Measurements from ENCODE around the gene ROR1. TPM values are rescaled to one million over a fixed set of nuclear protein-coding genes. Genes with fewer than 3 reads are reported as not detected.
"Not testable (repeated sequence)": the region's sequence is repeated elsewhere in the genome, so short reads cannot be mapped to it uniquely, and the experiment has no call there.

The ROR1 gene
- total and polyA plus RNA-seq, 8 donors: 1.4 to 37.3 (median 14.6) TPM

- Histone ChIP-seq H3K9me3 (no peaks in the 10 kb centered on the region), H3K27ac (no peak overlapping the region), H3K4me1 (peaks cover 15 to 44% (median 32%) of the 10 kb centered on the region in 4 donors), H3K36me3 (no peaks in the 10 kb centered on the region), H3K27me3 (no peaks in the 10 kb centered on the region), H3K4me3 (no peak overlapping the region)
- intact Hi-C loops (cut with DNase I; ENCODE audit: low total_unique reads): no loop called here
- no peak for TF ChIP-seq POLR2A (IDR thresholded peaks at IDR 0.05)
- no peak for TF ChIP-seq CTCF (IDR thresholded peaks at IDR 0.05)
- no peak for TF ChIP-seq EP300 (IDR thresholded peaks at IDR 0.05)
- no peak for TF ChIP-seq POLR2AphosphoS5 (IDR thresholded peaks at IDR 0.05)
- 73 to 92% (median 83%) methylated on average over 2 of the region's 2 CpGs for WGBS, 5 donors
- no peak for DNase-seq
Measured at GRCh38 chr1:63782982-63783381, 9.2 kb downstream of the ROR1 start.

- Histone ChIP-seq H3K4me1 (peaks cover 11 to 43% (median 30%) of the 10 kb centered on the region in 4 donors), H3K9me3 (no peaks in the 10 kb centered on the region), H3K4me3 (no peak overlapping the region), H3K36me3 (no peaks in the 10 kb centered on the region), H3K27ac (no peak overlapping the region), H3K27me3 (no peaks in the 10 kb centered on the region)
- no peak for TF ChIP-seq POLR2A (IDR thresholded peaks at IDR 0.05)
- TF ChIP-seq CTCF (IDR thresholded peaks at IDR 0.05): no peak
- no peak for TF ChIP-seq EP300 (IDR thresholded peaks at IDR 0.05)
- no peak for TF ChIP-seq POLR2AphosphoS5 (IDR thresholded peaks at IDR 0.05)
- DNase-seq: no peak
- intact Hi-C loops (cut with DNase I; ENCODE audit: low total_unique reads): no loop called here
Measured at GRCh38 chr1:63784083-63784482, 10.3 kb downstream of the ROR1 start.

- Histone ChIP-seq H3K9me3 (no peaks in the 10 kb centered on the region), H3K27ac (no peak overlapping the region), H3K4me1 (peaks cover 8 to 41% (median 27%) of the 10 kb centered on the region in 4 donors), H3K4me3 (no peak overlapping the region), H3K36me3 (no peaks in the 10 kb centered on the region), H3K27me3 (no peaks in the 10 kb centered on the region)
- no peak for DNase-seq
- intact Hi-C loops (cut with DNase I; ENCODE audit: low total_unique reads): no loop called here
- no peak for TF ChIP-seq POLR2A (IDR thresholded peaks at IDR 0.05)
- no peak for TF ChIP-seq EP300 (IDR thresholded peaks at IDR 0.05)
- TF ChIP-seq POLR2AphosphoS5 (IDR thresholded peaks at IDR 0.05): no peak
- no peak for TF ChIP-seq CTCF (IDR thresholded peaks at IDR 0.05)
- WGBS, 5 donors: 65 to 75% (median 65%) methylated on average over 6 of the region's 6 CpGs
Measured at GRCh38 chr1:63784489-63785390, 10.9 kb downstream of the ROR1 start.

- H3K4me3 ChIP-seq; H3K36me3 ChIP-seq; intact Hi-C loops (cut with DNase I; ENCODE audit: low total_unique reads); H3K27me3 ChIP-seq; H3K9me3 ChIP-seq; DNase-seq: not testable (repeated sequence)
- WGBS, 5 donors: 86 to 95% (median 90%) methylated on average over 3 of the region's 3 CpGs
- H3K27ac ChIP-seq: peak overlapping the region in 2 of 5 donors; percentile 32 to 52
- peaks cover 13 to 53% (median 37%) of the 10 kb centered on the region in 4 donors for H3K4me1 ChIP-seq
Measured at GRCh38 chr1:63787270-63787669, 13.5 kb downstream of the ROR1 start.

GRCh38 chr1:63787875-63788274, 14.1 kb downstream of the ROR1 start:
- H3K36me3 ChIP-seq: no peaks in the 10 kb centered on the region
- H3K4me1 ChIP-seq: peaks cover 13 to 56% (median 39%) of the 10 kb centered on the region in 4 donors
- no peaks in the 10 kb centered on the region for H3K27me3 ChIP-seq
- DNase-seq: peak; percentile 69 to 72
- peak overlapping the region in 2 of 5 donors; percentile 32 to 52 for H3K27ac ChIP-seq
- WGBS, 5 donors: 24 to 53% (median 33%) methylated on average over 1 of the region's 1 CpG
- TF ChIP-seq POLR2AphosphoS5 (IDR thresholded peaks at IDR 0.05) (peak in 1 of 3 donors; percentile 45), EP300 (IDR thresholded peaks at IDR 0.05) (no peak)
- H3K4me3 ChIP-seq: no peak overlapping the region
- intact Hi-C loops (cut with DNase I; ENCODE audit: low total_unique reads): no loop called here
- no peaks in the 10 kb centered on the region for H3K9me3 ChIP-seq
